GM15510 (cell line): ENCODE results near the gene MS4A2.

Source experiments
- POLR2A ChIP-seq: IDR thresholded peaks from 3 replicates; pipeline ENCODE4 v1.6.1; 2011; ENCODE audit warnings: borderline replicate concordance; ENCODE audit not compliant: insufficient read length; ENCODE audit errors: extremely low read depth

Gene MS4A2

DNA sequence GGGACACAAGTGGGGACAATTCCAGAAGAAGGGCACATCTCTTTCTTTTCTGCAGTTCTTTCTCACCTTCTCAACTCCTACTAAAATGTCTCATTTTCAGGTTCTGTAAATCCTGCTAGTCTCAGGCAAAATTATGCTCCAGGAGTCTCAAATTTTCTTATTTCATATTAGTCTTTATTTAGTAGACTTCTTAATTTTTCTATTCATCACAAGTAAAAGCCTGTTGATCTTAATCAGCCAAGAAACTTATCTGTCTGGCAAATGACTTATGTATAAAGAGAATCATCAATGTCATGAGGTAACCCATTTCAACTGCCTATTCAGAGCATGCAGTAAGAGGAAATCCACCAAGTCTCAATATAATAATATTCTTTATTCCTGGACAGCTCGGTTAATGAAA lies at the start of gene MS4A2:
Gene MS4A2 (plus strand): TSS at position 301 of the 400 bp plus-strand sequence. CDS start 102 bp downstream, outside the sequence.
- no peak for TF ChIP-seq POLR2A

DNA sequence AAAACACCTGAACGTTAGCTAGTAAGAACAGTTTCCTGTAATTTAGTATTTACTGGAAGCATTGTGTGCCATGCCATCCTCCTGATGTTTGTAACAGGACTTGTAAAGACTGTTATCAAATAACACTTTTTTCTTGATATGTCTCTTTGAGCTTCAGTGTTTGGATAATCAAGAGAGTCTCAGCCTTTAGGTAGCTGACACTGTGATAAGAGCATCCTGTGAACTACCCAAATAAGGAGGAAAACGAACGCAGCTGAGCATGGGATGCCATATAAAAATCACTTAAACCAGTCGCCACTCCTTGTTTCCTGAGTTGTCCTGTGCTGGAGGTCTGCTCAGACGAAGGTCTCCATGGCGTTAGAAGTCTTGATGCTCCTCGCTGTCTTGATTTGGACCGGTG lies 48.4 kb upstream of the MS4A2 start, which contains the start of gene OOSP2:
Gene OOSP2 (plus strand): TSS at position 301 of the 400 bp plus-strand sequence. CDS start 51 bp downstream, at position 352.
- no peak for TF ChIP-seq POLR2A

DNA sequence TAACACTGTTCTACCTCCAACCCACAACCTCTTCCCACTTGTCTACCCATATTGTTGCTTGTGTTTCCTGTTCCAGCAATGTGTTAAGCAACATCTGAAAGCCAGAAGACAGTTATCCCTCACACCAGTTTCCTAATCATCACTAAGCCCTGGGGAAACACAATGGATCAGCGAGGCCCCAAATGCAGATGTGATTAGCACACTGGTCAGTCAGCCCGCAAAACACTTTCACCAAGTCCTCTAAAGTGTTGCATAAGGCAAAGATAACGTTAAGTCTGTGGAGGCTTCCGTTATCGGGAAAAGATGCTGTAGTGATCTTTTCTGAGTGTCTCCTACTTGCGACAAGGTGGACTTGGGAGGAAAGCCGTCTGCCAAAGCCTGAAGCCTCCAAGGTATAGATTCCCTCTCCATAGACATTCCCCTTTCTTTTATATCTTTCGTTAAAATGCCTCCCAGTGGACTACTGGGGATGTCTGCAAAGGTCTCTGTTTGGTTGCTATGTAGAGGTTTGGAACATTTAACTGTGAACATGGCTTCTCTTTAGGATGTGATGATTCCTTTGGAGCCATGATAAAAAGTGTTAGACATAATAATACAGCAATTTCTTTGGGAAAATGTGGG lies 32.0 kb upstream of the MS4A2 start, which contains the start of gene MS4A3:
Gene MS4A3 (plus strand): TSS at position 317 of the 621 bp plus-strand sequence. CDS start 4,496 bp downstream, outside the sequence.
- TF ChIP-seq POLR2A = no peak

DNA sequence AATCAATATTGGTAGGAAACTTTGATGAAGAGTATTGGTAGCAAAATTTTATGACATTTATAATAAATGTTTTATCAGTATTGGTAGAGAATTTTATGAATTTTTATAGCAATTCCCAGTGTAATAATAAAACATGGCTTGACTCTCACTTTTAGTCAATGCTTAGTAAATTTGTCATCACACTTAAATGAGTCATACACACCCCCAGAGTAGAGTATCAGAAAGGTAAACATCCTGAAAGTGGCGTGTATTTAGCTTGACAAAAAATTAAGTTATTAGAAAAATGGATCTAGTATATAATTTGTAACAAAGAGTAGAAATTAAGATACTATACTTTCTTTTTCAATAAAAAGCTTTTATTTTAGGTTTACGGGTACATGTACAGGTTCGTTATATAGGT lies 29.4 kb upstream of the MS4A2 start:
- TF ChIP-seq POLR2A = no peak

DNA sequence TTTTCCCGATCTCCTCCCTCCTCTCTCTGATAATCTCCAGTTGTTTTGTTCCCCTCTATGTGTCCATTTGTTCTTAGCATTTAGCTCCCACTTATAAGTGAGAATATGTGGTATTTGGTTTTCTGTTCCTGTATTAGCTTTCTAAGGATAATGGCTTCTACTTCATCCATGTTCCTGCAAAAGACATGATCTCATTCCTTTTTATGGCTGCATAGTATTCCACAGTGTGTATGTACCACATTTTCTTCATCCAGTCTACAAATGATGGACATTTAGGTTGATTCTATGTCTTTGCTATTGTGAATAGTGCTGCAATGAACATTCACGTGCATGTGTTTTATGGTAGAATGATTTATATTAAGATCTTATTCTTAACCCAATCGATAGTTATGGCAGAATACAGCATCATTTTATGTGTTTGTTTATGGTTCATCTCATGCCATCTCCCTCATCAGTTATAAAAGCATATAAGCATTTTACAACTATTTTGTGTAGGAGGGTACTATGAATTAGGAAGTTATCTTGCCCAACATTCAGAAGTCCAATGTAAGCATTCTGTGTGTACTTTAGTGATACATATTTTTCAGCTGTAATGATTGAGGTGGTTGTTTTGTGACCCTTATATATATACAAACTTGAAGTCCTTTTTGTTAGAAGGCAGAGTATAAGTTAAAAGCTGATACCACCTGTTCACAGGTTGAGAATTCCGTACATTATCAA lies 28.8 kb upstream of the MS4A2 start:
- TF ChIP-seq POLR2A = no peak

DNA sequence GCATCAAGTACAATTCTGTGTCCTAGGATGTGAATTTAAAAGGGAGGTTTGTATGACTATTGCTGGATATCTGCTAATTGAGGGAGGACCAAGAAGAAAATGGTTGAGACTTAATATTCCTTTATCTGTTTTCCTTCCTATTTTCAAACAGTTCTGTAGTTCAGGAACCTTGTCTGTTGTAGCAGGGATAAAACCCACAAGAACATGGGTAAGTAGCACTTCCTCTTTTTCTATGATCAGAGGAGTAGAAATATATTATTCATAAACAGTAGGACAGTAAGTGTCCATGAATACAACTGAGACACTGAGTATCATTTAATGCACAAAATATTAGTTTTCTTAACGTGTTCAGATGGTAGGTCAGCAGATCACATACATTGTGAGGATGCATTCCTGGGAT lies 24.4 kb upstream of the MS4A2 start:
- TF ChIP-seq POLR2A = no peak

DNA sequence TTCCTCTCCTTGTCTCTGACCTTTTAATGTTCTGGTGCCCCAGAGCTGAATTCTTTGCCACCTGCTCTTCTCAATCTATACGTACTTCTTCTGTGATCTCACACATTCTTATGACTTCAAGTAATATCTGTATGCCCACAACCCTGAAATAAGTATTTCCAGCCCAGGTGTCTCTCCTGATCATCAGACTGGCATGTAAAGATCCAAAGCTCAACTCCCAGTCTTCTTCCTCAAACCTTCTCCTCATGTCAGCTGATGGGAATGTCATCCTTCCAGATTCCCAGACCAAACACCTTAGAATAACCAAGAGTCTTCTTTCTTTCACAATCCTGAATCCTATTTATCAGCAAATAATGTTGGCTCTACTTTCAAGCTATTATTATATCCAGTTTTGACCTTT lies 22.7 kb upstream of the MS4A2 start:
- no peak for TF ChIP-seq POLR2A

DNA sequence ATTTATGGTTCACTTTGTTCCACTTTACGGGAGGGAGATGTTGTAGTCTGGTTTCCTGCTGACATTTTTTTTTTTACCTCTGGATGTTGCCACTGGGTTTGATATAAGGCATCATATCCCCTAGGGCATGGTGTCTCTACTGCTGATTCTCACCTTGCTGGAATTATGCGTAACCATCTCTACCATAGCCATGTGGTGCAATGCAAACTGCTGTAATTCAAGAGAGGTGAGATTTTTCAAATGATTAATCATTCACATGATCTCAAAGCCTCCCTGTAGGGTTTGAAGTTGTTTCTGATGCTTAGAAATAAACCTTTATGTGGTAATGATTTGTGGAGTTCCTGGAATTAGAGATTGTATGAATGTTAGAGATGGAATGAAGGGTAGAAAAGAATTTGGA lies 19.0 kb upstream of the MS4A2 start:
- no peak for TF ChIP-seq POLR2A

DNA sequence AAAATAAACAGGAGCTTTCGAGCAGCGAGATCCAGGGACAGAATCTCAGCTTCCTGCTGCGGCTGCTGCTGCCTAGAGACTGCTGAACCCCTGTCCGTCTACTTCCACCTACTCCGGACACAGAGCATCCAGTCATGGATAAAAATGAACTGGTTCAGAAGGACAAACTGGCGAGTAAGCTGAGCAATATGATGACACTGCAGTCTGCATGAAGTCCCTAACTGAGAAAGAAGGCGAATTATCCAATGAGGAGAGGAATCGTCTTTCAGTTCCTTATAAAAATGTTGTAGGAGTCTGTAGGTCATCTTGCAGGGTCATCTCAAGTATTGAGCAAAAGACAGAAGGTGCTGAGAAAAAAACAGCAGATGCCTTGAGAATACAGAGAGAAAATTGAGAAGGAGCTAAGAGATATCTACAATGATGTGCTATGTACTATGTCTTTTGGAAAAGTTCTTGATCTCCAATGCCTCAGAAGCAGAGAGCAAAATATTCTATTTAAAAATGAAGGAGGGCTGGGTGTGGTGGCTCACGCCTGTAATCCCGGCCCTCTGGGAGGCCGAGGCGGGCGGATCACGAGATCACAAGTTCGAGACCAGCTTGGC lies 11.1 kb upstream of the MS4A2 start:
- TF ChIP-seq POLR2A = no peak

DNA sequence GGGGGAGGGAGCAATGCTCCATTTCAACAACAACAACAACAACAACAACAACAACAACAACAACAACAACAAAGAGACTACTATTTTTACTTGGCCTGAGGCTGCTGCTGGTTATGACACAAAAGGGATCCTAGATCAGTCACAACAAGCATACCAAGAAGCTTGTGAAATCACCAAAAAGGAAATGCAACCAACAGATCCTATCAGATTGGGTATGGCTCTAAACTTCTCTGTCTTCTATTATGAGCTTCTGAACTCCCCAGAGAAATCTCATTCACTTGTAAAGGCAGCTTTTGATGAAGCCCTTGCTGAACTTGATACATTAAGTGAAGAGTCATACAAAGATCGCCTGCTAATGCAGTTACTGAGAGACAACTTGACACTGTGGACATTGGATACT lies 10.5 kb upstream of the MS4A2 start:
- TF ChIP-seq POLR2A = no peak

DNA sequence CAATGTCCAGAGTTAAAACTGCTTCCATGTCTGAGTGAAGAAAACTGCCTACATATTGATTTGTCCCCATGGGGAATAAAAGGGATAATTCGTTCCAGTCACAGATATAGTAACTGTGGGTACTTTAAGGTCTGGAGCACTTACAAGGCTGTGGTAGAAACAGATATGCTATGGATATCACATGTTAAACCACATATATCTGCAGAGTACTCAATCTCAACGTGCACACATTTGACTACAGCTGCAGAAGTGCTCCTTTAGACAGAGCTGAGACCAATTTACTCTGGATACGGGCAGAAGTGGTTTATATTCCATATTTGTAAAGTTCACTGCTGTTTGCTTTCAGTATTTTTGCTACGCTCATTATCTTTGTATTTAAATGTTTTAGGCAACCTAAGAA lies 9.7 kb upstream of the MS4A2 start:
- no peak for TF ChIP-seq POLR2A

DNA sequence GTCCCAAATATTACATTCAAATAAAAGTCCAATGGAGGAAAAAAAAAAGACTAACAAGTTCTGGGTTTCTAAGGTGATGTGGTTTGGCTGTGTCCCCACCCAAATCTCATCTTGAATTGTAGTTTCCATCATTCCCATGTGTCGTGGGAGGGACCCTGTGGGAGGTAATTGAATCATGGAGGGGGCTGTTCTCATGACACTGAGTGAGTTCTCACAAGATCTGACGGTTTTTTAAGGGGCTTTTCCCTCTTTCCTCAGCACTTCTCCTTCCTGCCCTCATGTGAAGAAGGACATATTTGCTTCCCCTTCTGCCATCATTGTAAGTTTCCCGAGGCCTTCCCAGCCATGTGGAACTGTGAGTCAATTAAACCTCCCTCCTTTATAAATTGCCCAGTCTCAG lies 7.9 kb upstream of the MS4A2 start:
- no peak for TF ChIP-seq POLR2A

DNA sequence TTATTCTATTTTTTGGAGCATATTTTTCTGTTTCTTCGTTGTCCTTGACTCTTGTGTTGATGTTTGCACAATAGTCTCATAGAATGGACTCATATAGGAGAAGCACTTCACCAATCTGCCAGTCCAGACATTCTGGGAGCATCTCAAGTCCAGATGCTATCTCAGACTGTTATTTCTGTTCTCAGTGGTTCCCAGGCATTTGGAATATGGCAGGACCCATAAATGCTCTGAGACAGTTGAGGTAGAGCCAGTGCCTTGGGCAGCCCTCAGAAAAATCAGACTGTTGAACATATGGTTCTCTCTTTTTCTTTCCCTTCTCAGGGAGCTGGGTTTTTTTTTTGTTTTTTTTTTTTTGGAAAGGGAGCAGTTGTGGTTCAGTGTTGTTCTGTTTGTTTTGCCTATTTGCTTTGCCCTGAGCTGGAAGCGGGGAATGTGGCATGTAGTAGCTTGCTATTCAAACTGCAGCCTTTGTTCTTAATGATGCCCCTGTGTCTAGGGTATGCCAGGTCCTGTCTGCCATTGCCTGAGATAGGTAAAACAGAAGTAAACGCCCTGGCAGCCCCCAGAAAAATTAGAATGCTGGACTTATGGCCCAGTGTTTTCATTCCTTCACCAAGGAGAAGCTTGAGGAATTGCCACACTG lies 3.7 kb upstream of the MS4A2 start:
- no peak for TF ChIP-seq POLR2A

DNA sequence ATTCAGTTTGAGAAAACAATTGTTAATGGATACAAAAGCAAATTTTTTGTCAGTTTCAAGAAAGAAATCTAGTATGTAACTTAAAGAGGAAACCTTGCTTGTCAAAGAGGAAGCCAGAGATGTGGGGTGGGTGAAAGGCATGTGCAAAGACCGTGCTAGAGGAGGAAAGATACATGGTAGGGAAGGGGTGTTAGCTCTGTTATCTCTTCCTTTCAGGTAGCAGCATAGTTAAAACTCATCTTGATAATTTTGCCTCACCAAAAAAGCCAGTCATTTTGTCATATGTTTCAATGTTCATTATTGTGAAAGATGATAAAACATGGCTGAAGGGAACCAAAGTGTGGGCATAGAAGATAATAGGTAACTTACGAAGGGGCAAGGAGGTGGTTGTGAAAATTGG lies 2.6 kb upstream of the MS4A2 start:
- TF ChIP-seq POLR2A = no peak

DNA sequence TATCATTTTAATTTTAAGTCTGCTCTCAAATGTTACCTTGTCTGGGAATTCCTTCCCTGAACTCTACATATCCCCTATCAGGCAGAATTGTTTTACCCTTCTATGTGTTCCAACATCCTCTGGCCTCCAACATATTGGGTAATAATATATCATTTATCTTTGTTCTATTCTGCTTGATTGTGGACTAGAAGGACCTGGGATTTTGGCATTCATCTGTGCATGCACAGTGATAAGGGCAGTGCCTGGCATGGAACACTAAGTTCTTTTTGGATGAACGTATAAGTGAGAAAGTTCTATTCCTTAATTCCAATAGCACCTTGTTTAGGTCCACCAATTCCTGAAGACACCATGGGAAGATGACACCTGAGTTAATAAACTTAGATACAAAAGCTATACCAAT lies 1.2 kb upstream of the MS4A2 start:
- TF ChIP-seq POLR2A = no peak
